Cardiac fibroblast (primary cell): Measurements from ENCODE around the gene SOX10.
A peak's percentile ranks its signal among the peaks of the same experiment; 100 is the strongest.

Experiments
- DNase-seq, 2 donors: peaks; one replicate each; pipeline versions ENCODE4 v3.0.0 to v3.0.0-alpha.2; 2010; ENCODE audit warnings: low read depth in 2 of 2
- H3K4me3 ChIP-seq, 2 donors: replicated peaks in 1 of 2; 1 replicate in 1 of 2; 2 replicates in 1 of 2; pipeline ENCODE4 v1.5.1; 2011; ENCODE audit warnings: low read depth in 2 of 2, low read length in 2 of 2, mild to moderate bottlenecking in 2 of 2, moderate library complexity in 1 of 2
- TF ChIP-seq, protein P1 (sequence below): IDR thresholded peaks from one replicate; pipeline ENCODE4 v1.5.1; 2011; ENCODE audit warnings: low read depth, mild to moderate bottlenecking, low read length, inconsistent platforms

SOX10 gene

DNA sequence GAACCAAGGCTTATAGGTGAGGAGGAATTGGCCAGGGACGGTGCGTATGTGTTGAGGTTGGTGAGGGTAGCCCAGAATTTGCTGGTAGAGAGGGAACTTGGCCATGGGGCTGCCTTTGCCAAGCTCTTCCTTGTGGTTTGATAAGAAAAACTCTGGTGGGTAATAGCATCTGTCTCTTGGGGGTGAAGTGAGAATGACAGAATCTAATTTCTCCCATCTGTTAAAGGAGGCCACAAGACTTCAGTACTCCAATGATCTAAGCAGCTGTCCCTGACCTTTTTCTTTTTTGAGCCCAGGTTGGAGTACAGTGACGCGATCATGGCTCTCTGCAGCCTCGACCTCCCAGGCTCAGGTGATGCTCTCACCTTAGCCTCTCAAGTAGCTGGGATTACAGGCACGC is 36.9 kb upstream of the SOX10 start:
- no peak for DNase-seq
- TF ChIP-seq, protein P1, sequence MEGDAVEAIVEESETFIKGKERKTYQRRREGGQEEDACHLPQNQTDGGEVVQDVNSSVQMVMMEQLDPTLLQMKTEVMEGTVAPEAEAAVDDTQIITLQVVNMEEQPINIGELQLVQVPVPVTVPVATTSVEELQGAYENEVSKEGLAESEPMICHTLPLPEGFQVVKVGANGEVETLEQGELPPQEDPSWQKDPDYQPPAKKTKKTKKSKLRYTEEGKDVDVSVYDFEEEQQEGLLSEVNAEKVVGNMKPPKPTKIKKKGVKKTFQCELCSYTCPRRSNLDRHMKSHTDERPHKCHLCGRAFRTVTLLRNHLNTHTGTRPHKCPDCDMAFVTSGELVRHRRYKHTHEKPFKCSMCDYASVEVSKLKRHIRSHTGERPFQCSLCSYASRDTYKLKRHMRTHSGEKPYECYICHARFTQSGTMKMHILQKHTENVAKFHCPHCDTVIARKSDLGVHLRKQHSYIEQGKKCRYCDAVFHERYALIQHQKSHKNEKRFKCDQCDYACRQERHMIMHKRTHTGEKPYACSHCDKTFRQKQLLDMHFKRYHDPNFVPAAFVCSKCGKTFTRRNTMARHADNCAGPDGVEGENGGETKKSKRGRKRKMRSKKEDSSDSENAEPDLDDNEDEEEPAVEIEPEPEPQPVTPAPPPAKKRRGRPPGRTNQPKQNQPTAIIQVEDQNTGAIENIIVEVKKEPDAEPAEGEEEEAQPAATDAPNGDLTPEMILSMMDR: no peak
- H3K4me3 ChIP-seq: no peak overlapping the region

DNA sequence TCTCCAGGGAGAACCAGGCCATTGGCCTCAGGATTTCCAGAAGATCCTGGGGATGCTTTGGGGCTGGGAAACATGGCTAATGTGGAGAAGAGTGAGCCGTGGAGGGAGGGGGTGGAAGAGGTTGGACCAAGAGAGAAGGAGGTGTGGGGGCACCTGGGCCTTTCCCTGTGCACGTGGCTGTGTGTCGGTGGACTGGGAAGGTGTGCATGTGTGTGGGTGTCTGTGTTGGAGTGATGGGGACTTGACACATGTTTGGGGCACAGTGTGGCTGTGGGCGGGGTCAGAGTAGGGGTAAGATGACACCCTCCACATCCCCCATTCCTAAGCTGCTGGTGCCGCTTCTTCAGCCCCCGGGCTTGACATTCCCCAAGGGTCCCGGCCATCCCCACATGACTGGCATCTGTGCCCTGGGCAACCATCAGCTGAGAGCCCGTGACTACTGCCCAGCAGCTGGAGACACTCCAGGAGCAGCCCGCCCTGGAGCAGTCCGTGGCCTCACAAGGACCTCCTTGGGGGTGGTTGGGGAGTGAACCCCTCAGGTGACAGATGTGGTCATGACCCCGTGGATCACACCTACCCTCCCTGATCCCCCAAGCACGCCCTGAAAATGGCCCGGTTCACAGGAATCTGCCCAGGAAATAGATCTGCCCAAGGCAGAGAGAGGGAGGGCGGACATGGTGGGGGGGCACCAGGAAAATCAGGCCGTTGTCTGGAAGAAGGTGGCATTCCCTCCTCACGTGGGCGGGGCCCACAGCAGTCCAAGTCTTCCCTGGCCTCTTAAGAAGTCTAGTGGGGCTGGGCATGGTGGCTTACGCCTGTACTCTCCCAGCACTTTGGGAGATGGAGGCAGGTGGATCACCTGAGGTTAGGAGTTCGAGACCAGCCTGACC is 34.8 kb upstream of the SOX10 start:
- DNase-seq: no peak
- no peak overlapping the region for H3K4me3 ChIP-seq
- TF ChIP-seq, protein P1: no peak

DNA sequence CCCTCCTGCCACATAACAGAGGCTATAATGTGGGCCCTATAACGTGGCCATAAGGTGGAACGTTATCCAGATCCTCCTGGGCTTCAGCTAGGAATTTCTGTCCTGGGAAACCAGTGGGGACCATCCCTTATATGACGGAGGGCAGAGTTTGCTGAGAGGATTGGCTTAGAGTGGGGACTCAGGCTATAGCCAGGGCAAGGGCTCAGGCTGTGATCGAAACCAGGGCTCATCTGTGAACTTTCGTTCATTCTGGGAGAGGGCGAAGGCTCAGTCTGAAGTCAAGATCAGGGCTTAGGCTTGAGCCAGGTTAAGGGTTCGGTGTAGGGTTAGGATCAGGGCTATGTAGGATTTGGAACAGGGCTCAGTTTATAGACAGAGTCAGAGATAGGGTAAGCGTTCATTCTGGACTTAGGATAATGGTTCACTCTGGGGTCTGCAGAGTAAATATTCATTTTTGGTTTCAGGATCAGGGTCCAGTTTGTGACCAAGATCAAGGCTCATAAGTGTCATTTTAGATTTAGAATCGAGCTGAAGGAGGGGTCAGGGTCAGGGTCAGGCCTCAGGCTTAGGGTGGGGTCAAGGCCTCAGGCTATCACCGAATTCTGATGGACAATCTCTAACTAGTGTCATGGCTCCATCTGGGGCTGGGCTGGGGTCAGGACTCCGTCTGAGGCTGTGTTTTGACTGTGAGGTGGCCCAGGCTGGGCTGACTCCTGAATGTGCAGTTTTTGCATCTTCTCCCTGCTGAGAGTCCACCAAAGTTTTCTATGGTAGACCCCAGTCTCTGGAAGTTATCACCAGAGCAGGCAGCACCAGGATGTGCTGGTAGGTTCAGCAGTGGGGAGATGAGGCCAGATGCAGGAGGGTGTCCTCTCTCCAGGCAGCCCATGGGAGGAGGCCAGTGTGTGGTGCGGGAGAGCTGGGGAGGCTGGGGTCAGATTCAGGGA is 33.9 kb upstream of the SOX10 start:
- no peak for DNase-seq
- no peak overlapping the region for H3K4me3 ChIP-seq
- TF ChIP-seq, protein P1: no peak

DNA sequence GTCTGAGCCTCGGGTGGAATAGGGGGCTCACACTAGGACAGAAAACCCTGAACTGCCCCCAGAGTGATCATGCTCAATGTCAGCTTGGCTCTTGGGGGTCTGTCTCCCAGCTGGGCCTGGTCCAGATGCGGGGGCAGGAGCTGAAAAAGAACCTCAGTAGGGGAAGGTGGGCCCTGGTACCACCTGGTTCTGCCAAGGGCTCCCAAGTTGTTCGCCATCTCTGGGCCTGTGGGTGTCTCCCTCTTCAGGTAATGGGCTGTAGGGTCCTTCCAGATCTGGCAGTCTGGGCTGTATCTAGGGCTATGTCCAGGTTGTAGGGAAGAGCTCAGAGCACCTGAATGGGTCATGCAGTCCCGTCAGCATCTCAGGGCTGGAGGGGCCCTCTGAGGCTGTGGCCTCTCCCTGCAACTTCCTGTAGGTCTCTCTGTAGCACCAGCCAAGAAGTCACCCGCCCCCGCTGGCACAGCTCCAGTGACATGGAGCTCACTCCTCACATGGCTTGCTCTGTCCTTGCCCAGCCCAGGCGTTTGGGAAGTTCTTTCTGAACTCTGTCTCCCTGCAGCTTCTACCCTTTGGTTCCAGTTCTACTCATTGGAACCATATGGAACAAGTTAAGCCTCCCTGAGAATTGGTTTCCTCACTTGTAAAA is 33.0 kb upstream of the SOX10 start:
- TF ChIP-seq, protein P1: no peak
- H3K4me3 ChIP-seq: no peak overlapping the region
- DNase-seq: peak; percentile 66 to 88

DNA sequence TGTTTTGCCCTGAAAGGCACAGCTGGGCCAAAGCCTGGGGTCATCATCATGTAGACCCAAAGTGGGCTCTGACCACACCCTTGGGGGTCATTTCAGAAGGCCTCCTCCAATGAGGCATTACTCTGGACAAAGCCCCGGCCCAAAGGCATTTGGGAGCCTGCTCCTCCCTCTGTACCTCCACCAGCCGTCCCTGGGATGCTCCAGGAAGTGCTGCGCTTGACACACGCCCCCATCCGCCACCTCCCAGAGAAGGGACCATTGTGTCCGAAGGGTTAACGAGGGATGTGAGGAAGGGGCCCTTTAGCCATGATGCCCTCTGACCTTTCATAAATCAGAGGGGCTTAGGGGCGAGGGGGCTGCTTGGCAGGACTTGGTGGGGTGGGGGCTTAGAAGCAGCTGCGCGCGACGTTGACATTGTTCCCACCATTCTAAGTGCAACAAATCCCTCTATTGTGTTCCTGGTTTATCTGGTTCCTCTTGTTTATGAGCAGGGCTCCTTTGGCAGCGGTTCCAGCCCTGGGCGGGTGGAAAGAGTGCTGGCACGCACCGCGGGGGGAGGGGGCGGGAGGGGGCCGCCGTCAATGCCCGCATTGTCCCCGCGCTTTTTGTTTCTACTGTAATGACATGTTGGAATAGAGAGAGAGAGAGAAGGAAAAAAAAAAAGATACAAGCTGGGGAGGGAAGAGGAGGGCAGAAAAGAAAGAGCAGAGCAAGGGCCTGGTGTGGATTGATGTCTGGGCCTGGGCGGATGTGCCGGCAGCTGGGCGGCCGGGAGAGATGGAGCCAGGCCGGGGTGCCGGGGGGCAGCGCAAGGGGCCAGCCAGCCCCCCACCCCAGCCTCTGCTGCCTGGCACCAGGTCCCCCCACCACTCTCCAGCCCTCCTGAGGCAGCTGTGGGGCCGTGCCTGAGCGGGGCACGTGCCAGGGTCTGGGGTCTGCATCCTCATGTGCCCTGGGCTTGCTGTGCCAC is 32.1 kb upstream of the SOX10 start:
- TF ChIP-seq, protein P1: no peak
- H3K4me3 ChIP-seq: no peak overlapping the region
- peak; percentile 34 to 84 for DNase-seq

DNA sequence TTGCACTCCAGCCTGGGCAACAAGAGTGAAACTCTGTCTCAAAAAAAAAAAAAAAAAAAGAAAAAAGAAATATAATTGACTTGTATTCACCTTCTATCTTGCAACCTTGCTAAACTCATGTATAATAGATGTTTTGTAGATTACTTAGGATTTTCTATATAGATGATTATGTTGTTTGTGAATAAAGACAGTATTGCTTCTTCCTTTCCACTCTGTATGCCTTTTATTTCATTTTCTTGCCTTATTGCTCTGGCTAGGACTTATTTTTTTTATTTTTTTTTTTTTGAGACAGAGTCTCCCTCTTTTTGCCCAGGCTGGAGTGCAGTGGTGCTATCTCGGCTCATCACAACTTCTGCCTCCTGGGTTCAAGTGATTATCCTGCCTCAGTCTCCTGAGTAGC is 29.7 kb upstream of the SOX10 start:
- H3K4me3 ChIP-seq: no peak overlapping the region
- TF ChIP-seq, protein P1: no peak
- no peak for DNase-seq
